Breast epithelium (tissue), 4 donors: ENCODE measurements around the gene PPM1M. TPM values are rescaled to one million over a fixed set of nuclear protein-coding genes. Genes with fewer than 3 reads are reported as not detected.

ENCODE experiments used
- DNase-seq, 2 donors: peaks; one replicate each; pipeline ENCODE4 v3.0.0-alpha.2; 2019; ENCODE audit warnings: low spot score in 2 of 2
- H3K27ac ChIP-seq, 2 donors: fragments of 200-600 bp; sonication (generic) in 1 of 2; one replicate each; pipeline ENCODE4 v1.5.1; 2016 to 2019; ENCODE audit warnings: mild to moderate bottlenecking in 1 of 2
- H3K27me3 ChIP-seq, 2 donors: fragments of 200-600 bp; sonication (generic) in 1 of 2; one replicate each; pipeline versions ENCODE4 v1.5.1 to v1.6.0; 2017 to 2019; ENCODE audit warnings: control low read depth in 1 of 2, mild to moderate bottlenecking in 1 of 2
- H3K36me3 ChIP-seq: fragments of 200-600 bp; one replicate; pipeline ENCODE4 v1.5.1; 2019
- H3K4me1 ChIP-seq, 2 donors: fragments of 200-600 bp; sonication (generic); one replicate each; pipeline ENCODE4 v1.5.1; 2016 to 2019; ENCODE audit warnings: control low read depth in 1 of 2
- H3K4me3 ChIP-seq, 3 donors: fragments of 200-600 bp; sonication (generic); 1 replicate in 2 of 3; 2 replicates in 1 of 3; pipeline ENCODE4 v1.5.1; 2016 to 2019; ENCODE audit warnings: mild to moderate bottlenecking in 3 of 3, moderate library complexity in 2 of 3
- H3K9me3 ChIP-seq, 2 donors: fragments of 200-600 bp; sonication (generic) in 1 of 2; one replicate each; pipeline ENCODE4 v1.5.1; 2016 to 2019; ENCODE audit warnings: control low read depth in 1 of 2
- CTCF ChIP-seq, 3 donors: fragments of 450-650 bp; IDR thresholded peaks; one replicate each; pipeline ENCODE4 v1.5.1; 2016 to 2017; ENCODE audit warnings: antibody characterized with exemption in 3 of 3, mild to moderate bottlenecking in 3 of 3, moderate library complexity in 3 of 3
- POLR2A ChIP-seq: fragments of 450-650 bp; IDR thresholded peaks from one replicate; pipeline ENCODE4 v1.6.1; 2016; ENCODE audit warnings: antibody characterized with exemption, mild to moderate bottlenecking, moderate library complexity
- POLR2AphosphoS5 ChIP-seq, 3 donors: sonication (generic); formaldehyde crosslinking; IDR thresholded peaks; one replicate each; pipeline ENCODE4 v1.6.1; 2017; ENCODE audit warnings: antibody characterized with exemption in 3 of 3
- intact Hi-C: fragments of 100-400 bp; cut with DNase I; formaldehyde crosslinking; loops from one replicate; pipeline ENCODE4 v1.15.1; 2023; ENCODE audit warnings: low total_unique reads
- total RNA-seq, 3 donors: library from RNA; depleted of rRNA; stranded (reverse); fragments of >200 nt; gene quantifications; one replicate each; pipeline ENCODE4 v1.1.0, GENCODE V29; 2016

Gene PPM1M
- total RNA-seq, 3 donors from 2014 or later = 15.4 to 31.2 (median 20.2) TPM

- intact Hi-C loops = no loop called here
- peak overlapping the region in 1 of 3 donors; percentile 90 for H3K4me3 ChIP-seq
- no peaks in the 10 kb centered on the region for H3K36me3 ChIP-seq
- peak overlapping the region in 1 of 2 donors; percentile 95 for H3K27ac ChIP-seq
- H3K4me1 ChIP-seq = peaks cover 0 to 6% of the 10 kb centered on the region in 2 donors
- no peak for DNase-seq
- no peak for TF ChIP-seq CTCF (IDR thresholded peaks at IDR 0.05)
- TF ChIP-seq POLR2A = no peak
- no peak for TF ChIP-seq POLR2AphosphoS5 (IDR thresholded peaks at IDR 0.05)
- H3K27me3 ChIP-seq = no peaks in the 10 kb centered on the region
- no peaks in the 10 kb centered on the region for H3K9me3 ChIP-seq
These were observed 2.0 kb downstream of the PPM1M start for GRCh38 chr3:52247409-52248164.

- peak overlapping the region in 1 of 2 donors; percentile 95 for H3K27ac ChIP-seq
- H3K36me3 ChIP-seq = no peaks in the 10 kb centered on the region
These were observed 2.6 kb downstream of the PPM1M start for GRCh38 chr3:52248165-52248541.

GRCh38 chr3:52248816-52249547 is 3.4 kb downstream of the PPM1M start:
- TF ChIP-seq POLR2A (no peak), POLR2AphosphoS5 (IDR thresholded peaks at IDR 0.05) (no peak), CTCF (IDR thresholded peaks at IDR 0.05) (no peak)
- Histone ChIP-seq H3K4me1 (peaks cover 0 to 6% of the 10 kb centered on the region in 2 donors), H3K27me3 (no peaks in the 10 kb centered on the region), H3K36me3 (no peaks in the 10 kb centered on the region), H3K4me3 (no peak overlapping the region), H3K27ac (no peak overlapping the region), H3K9me3 (no peaks in the 10 kb centered on the region)
- DNase-seq = no peak
- intact Hi-C loops = no loop called here

More at GRCh38 chr3:52248165-52248541, 2.6 kb downstream of the PPM1M start:
- TF ChIP-seq POLR2AphosphoS5 (IDR thresholded peaks at IDR 0.05) (no peak), POLR2A (no peak), CTCF (IDR thresholded peaks at IDR 0.05) (no peak)
- no peaks in the 10 kb centered on the region for H3K9me3 ChIP-seq
- no peaks in the 10 kb centered on the region for H3K27me3 ChIP-seq
- H3K4me3 ChIP-seq = no peak overlapping the region
- peaks cover 0 to 6% of the 10 kb centered on the region in 2 donors for H3K4me1 ChIP-seq
- no peak for DNase-seq
- intact Hi-C loops = no loop called here

- no peak overlapping the region for H3K27ac ChIP-seq
- DNase-seq = no peak
These were observed 4.1 kb downstream of the PPM1M start for GRCh38 chr3:52249683-52250082.

More at GRCh38 chr3:52249683-52250082, 4.1 kb downstream of the PPM1M start:
- TF ChIP-seq POLR2AphosphoS5 (IDR thresholded peaks at IDR 0.05) = no peak
- TF ChIP-seq POLR2A = no peak
- TF ChIP-seq CTCF (IDR thresholded peaks at IDR 0.05) = no peak
- Histone ChIP-seq H3K27me3 (no peaks in the 10 kb centered on the region), H3K36me3 (no peaks in the 10 kb centered on the region), H3K4me1 (peaks cover 0 to 6% of the 10 kb centered on the region in 2 donors), H3K9me3 (no peaks in the 10 kb centered on the region), H3K4me3 (no peak overlapping the region)
- intact Hi-C loops = no loop called here
